Umbilical cord (tissue), 2 donors: Measurements from ENCODE around the gene C10orf143. TPM values are rescaled to one million over a fixed set of nuclear protein-coding genes. Genes with fewer than 3 reads are reported as not detected.
A peak's percentile ranks its signal among the peaks of the same experiment; 100 is the strongest.
"Not testable (repeated sequence)": the region's sequence is repeated elsewhere in the genome, so short reads cannot be mapped to it uniquely, and the experiment has no call there.

Experiments
- DNase-seq: peaks from one replicate; pipeline ENCODE4 v3.0.0-alpha.2; 2015; ENCODE audit warnings: low spot score
- total RNA-seq: library from RNA; depleted of rRNA; stranded (reverse); fragments of >200 nt; gene quantifications from one replicate; pipeline ENCODE4 v1.2.3, GENCODE V29; 2014; ENCODE audit warnings: low replicate concordance; ENCODE audit not compliant: insufficient read depth

Gene C10orf143
- 6.5 TPM for total RNA-seq

GRCh38 chr10:130110246-130111112 lies at the start of gene C10orf143:
Gene C10orf143, minus strand, starts transcription at chr10:130110830. Its CDS starts 58 bp downstream, at chr10:130110772.
- peak; percentile 99 for DNase-seq

GRCh38 chr10:130159192-130159794 lies 48.7 kb upstream of the C10orf143 start:
- no peak for DNase-seq

DNA sequence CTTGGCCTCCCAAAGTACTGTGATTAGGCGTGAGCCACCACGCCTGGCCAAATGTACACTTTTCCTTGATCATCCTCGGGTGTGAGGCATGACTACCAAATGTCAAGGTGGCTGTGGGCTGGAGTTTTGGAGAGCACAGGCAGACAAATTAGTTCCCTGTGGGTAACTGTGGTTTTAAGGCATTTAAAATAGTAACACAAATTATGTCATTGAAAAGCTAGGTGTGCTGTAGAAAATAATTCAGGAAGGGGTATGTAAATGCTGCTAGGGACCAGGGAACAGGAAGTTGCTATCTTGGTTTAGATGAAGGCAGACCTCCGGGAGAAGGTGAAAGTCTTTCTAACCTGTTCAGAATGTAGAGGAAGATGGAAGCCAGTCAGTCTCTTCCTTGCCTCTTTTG lies 35.4 kb upstream of the C10orf143 start:
- DNase-seq, result no peak

GRCh38 chr10:130141878-130142277 lies 31.2 kb upstream of the C10orf143 start:
- DNase-seq, result no peak

GRCh38 chr10:130141460-130141859 lies 30.8 kb upstream of the C10orf143 start:
- DNase-seq, result no peak

DNA sequence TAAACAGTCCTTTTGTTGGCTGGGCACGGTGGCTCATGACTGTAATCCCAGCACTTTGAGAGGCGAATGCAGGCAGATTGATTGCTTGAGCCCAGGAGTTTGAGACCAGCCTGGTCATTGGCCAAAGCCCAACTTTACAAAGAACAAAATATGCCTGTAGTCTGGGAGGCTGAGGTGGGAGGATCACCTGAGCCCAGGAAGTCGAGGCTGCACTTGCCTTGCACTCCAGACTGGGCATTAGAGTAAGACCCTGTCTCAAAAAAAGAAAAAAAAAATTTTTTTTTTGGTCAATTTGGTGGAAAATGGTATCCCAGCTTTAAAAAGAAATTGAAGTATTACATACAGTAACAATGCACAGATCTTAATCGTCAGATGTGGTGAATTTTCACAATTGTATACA lies 30.4 kb upstream of the C10orf143 start:
- no peak for DNase-seq

DNA sequence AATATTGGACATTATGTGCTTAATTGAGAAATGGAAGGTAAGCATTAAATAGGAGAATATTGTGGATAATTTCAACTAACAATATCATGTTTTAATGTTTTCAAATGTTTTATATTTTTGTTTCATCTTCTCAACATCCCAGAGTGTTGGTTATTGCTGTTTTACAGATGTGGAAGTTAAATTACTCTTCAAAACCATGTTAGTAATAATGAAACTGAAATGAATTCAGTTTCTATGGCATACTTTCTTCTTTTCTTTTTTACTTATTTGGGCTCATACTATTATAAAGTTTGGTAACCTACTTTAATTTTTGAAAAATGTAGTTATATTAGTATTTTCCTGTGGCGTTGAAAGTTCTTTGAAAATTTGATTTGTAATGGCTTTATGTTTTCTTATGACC lies 29.8 kb upstream of the C10orf143 start:
- no peak for DNase-seq

- peak; percentile 60 for DNase-seq
Observed at GRCh38 chr10:130138479-130138866, 27.8 kb upstream of the C10orf143 start.

- no peak for DNase-seq
Observed at GRCh38 chr10:130137659-130138478, 27.2 kb upstream of the C10orf143 start.

- no peak for DNase-seq
Observed at GRCh38 chr10:130137090-130137448, 26.4 kb upstream of the C10orf143 start.

GRCh38 chr10:130136226-130137089 lies 25.8 kb upstream of the C10orf143 start, which contains the start of gene GLRX3:
Gene GLRX3, plus strand, starts transcription at chr10:130136391. Its CDS starts 30 bp downstream, at chr10:130136421.
- peak; percentile 90 for DNase-seq

DNA sequence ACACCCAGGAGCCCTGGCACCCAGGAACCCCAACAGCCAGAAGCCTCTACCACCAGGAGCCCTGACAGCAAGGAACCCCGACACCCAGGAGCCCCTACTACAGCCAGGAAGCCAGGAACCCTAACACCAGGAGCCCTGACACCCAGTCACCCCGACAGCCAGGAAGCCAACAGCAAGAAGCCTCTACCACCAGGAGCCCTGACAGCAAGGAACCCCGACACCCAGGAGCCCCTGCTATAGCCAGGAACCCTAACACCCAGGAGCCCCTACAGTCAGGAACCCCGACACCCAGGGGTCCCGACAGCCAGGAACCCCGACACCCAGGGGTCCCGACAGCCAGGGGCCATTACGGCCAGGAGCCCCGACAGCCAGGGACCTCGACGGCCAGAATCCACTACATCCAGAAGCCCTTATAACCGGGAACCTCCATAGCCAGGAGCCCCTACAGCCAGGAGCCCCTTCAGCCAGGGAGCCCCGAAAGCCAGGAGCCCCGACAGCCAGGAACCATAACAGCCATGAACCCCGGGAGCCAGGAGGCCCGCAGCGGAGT lies 25.1 kb upstream of the C10orf143 start:
- no peak for DNase-seq

GRCh38 chr10:130128922-130129321 lies 18.3 kb upstream of the C10orf143 start:
- no peak for DNase-seq

DNA sequence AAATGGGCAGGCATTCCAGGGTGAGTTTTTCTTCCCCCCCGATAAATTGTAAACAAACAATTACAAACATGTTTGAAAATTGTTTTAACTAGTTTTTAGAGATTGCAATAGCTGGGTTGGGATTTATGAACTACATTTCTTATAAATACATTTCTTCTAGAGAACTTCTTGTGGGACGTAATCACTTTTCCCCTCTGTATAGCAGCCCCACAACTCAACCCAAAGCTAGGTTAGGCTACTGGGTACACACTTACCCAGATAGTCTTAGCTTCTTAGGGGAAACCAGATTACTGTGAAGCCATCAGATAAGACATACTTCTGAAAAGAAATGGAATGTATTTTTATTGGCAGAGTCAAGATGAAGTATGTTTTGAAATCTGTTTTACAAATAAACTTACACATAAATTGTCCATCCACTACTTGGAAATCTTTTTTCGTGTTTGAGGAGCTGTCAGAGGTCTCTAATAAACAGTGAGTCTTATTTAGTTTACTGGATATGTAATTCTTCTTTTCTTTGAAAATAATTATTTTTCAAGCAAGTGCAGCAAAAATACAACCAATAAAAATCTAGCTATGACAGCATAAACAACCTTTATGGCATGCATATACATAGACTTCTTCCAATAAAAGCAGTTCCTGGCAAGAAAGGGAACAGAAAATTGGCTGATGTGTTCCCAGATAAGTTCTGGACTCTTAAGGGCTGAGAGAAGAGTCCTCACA lies 17.6 kb upstream of the C10orf143 start:
- peak; percentile 23 for DNase-seq

GRCh38 chr10:130127364-130128061 lies 16.9 kb upstream of the C10orf143 start:
- DNase-seq, result peak; percentile 75

DNA sequence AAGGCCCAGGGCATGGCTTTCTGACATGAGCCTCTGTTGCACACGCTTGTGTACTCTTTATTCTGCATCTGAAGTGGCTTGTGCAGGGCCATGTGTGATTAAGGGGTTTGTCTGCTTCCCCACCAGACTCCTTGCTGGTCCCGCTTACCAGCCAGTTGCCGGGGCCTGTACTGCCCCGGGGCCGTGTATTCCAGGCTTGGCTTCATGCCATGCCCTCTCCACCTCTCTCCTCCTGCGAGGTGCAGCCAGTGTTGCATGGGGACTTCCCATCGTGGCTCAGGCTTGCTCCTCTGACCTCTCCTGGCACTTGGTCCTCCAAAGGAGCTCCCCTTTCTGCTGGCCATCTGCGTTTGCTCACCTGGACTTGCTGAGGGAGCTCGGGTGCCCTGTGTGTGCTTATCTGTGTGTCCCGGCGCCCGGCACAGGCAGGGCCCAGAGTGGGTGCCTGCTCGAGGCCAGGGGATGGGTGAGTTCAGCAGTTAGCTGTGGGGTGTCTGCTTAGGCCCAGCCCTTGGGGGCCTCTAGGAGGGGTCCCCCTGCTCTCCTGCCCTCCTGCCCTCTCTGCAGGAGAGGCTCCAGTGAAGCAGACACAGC lies 11.0 kb upstream of the C10orf143 start:
- no peak for DNase-seq

DNA sequence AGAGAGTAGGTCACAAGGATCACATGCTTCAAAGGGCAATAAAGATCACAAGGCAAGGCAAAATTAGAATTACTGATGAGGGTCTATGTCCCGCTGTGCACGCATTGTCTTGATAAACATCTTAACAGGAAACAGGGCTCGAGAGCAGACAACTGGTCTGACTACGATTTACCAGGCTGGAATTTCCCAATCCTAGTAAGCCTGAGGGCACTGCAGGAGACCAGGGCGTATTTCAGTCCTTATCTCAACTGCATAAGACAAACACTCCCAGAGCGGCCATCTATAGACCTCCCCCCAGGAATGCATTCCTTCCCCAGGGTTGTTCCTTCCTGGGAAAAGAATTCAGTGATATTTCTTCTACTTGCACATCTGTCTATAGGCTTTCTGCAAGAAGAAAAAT lies 6.9 kb upstream of the C10orf143 start:
- not testable (repeated sequence) for DNase-seq

DNA sequence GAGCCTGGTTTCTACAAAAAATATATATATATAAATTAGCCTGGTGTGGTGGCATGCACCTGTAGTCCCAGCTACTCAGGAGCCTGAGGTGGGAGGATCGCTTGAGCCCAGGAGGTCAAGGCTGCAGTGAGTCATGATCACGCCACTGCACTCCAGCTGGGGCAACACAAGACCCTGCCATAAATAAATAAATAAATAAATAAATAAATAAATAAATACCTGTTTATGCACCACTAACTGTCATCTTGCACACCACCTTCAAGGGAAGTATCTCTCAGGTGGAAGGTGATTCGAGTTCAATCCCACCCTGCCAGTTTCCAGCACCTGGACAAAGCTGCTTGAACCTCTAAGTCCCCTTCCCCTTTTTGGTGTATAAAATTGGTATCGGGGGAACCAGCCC lies 6.3 kb upstream of the C10orf143 start:
- DNase-seq, result not testable (repeated sequence)

GRCh38 chr10:130112821-130113220 lies 2.2 kb upstream of the C10orf143 start:
- DNase-seq, result no peak
